GM18505 (cell line): ENCODE results near the gene TGIF2.

Experiments
- ATAC-seq: cut with Tn5 transposase; IDR thresholded peaks from one replicate; pipeline ENCODE4 v1.9.1; 2021; ENCODE audit not compliant: unreplicated experiment
- POLR2A ChIP-seq: IDR thresholded peaks from 4 replicates; pipeline ENCODE4 v1.6.1; 2011; ENCODE audit warnings: borderline replicate concordance; ENCODE audit not compliant: insufficient read depth, insufficient read length; ENCODE audit errors: extremely low read depth

Gene TGIF2

DNA sequence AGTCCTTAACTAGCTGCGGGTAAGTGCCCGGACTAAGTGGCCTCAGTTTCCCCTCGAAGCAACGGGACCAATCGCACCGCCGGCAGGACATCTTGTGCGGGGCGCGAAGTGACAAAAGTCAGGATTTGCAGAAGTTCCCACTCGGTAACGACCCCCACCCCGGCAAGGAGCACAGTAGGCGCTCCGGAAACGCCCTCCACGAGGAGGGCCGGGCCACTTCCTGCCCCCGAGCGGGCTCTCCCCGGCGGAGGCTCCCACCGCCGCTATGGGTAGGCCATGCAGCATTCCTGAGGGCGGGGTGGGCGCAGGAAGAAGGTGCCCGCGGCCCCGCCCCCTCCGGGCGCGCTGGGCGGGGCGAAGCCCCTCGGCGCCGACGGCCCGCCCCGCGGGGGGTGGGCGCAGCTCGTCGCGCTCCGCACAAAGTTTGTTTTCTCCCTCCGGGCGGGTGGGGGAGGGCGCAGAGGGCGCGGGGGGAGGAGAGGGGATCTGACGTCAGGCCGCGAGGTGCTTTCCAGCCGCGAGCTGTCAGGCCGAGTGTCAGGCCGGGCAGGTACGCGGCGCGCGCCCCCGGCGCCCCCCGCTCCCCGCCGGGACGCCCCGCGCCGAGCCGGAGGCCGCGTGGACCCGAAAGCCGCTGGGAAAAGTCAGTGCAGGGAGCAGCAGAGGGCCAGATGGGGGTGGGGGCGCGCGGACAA lies at the start of gene TGIF2:
Gene TGIF2, plus strand, starts transcription at position 495 of the 695 bp plus-strand sequence. CDS start 5,178 bp downstream, outside the sequence.
- ATAC-seq, result peak; percentile 58
- TF ChIP-seq POLR2A, result peak; percentile 81

DNA sequence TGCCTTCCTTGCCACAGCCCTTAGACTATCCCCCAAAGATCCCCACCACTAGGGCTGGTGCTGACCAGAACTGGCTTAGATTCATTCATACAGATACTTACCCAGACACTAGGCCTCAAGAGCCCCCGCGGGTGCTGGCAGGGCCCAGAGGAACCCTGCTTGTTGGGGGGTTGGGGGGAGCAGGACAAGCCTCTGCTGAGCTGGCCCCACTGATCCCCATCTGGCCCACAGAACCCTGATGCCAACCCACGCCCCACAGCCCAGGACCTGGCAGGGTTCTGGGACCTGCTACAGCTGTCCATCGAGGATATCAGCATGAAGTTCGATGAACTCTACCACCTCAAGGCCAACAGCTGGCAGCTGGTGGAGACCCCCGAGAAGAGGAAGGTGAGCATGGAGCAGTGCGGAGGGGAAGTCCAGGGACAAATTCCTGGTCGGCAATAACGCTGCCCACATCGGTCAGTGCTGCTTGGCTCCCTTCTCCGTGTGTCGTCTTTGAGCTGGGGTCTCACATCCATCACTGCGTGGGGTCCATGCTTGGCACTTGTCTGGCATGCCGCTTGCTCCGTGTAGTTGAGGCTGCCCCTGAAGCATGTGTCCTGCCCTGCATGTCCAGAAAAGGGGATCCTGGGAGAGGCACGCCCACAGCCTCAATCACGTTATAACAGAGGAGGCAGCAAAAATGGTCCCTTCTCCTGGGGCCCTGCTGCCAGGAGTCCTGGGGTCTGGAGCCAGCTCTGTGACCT lies 47.6 kb upstream of the TGIF2 start:
- no peak for ATAC-seq
- TF ChIP-seq POLR2A, result no peak

GRCh38 chr20:36526521-36527011 lies 46.8 kb upstream of the TGIF2 start:
- ATAC-seq, result no peak
- TF ChIP-seq POLR2A, result no peak

- TF ChIP-seq POLR2A, result no peak
- ATAC-seq, result no peak
Observed at GRCh38 chr20:36527331-36528125, 45.9 kb upstream of the TGIF2 start.

- ATAC-seq, result no peak
- TF ChIP-seq POLR2A, result no peak
Observed at GRCh38 chr20:36528176-36528874, 45.1 kb upstream of the TGIF2 start.

DNA sequence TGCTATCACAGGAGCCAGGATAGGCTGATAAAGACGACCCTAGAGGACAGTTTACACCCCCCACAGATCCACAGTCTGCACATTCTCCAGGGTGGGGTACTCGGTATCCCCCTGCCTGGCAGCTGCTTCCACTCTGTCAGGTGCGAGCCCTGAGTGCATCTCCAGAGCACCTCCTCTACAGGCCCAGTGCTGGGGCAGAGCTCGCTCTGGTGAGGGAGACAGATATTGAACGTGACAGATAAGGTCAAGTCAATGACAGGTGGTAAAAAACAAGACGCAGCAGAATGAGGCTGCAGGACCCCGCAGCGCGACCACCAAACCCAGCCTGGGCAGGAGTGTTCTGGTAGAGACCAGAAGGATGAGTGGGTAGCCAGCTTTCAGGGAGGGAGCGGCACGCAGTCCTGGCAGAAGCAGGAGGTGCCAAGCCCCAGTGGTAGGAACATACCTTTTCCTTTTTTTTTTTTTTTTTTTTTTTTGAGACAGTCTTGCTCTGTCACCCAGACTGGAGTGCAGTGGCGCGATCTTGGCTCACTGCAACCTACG lies 44.5 kb upstream of the TGIF2 start:
- no peak for TF ChIP-seq POLR2A
- no peak for ATAC-seq

- ATAC-seq, result no peak
- no peak for TF ChIP-seq POLR2A
Observed at GRCh38 chr20:36532388-36532787, 41.0 kb upstream of the TGIF2 start.

GRCh38 chr20:36532822-36533221 lies 40.6 kb upstream of the TGIF2 start:
- ATAC-seq, result no peak
- TF ChIP-seq POLR2A, result no peak

DNA sequence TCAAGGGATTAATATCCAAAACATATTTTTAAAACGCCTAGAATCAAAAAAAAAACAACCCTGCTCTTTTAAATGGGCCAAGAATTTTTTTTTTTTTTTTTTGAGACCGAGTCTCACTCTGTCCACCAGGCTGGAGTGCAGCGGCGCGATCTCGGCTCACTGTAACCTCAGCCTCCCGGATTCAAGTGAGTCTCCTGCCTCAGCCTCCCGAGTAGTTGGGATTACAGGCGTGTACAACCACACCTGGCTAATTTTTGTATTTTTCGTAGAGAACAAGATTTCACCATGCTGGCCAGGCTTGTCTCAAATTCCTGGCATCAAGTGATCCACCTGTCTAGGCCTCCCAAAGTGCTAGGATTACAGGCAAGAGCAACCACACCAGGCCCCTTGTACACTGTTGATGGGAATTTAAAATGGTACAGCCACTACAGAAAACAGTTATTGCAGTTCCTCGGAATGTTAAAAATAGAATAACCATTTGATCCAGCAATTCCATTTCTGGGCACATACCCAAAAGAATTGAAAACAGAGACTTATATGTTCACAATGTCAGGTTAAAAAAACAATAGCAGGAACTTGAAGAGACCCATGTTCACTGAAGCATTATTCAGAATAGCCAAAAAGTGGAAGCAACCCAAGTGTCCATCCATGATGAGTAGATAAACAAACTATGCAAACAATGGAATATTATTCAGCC lies 35.2 kb upstream of the TGIF2 start:
- no peak for ATAC-seq
- TF ChIP-seq POLR2A, result no peak

- no peak for ATAC-seq
- no peak for TF ChIP-seq POLR2A
Observed at GRCh38 chr20:36540551-36541211, 32.7 kb upstream of the TGIF2 start.

DNA sequence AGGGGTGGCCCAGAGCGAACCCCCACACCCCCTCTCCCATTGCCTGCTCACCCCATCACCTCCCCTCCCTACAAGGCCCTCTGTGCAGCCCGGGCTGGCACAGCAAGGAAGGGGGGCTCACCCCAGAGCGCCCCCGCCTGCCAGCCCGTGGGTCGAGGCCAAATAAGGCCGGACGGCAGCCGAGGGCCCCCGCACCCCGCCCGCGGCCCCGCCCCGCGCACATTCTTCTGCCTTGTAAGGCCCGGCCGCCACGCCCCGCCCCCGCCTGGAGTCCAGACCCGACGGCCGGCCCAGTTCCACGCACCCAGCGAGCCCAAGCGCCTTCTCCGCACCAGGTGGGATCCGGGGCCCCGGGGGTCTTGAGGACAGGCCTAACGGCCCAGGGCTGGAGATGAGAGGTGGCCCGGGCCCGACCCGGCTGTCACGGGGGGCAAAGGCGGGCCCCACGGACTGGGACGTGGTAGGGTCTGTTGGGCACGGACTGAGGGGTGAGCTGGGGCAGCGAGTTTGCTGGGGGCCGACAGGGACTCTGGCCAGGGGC lies 32.1 kb upstream of the TGIF2 start, which contains the start of gene MYL9:
Gene MYL9, plus strand, starts transcription at position 293 of the 541 bp plus-strand sequence. CDS start 3,366 bp downstream, outside the sequence.
- no peak for TF ChIP-seq POLR2A
- ATAC-seq, result no peak

GRCh38 chr20:36541768-36542488 lies 31.5 kb upstream of the TGIF2 start:
- no peak for TF ChIP-seq POLR2A
- no peak for ATAC-seq
